Stimulated activated CD4-positive, alpha-beta T cell treated with anti-CD3 and anti-CD28 coated beads, Interleukin-4, amount 100 ng/mL, for 24 hours (primary cell): Measurements from ENCODE around the gene HLF.

Experiments
- DNase-seq: peaks from one replicate; pipeline ENCODE4 v3.0.0-alpha.2; 2020

The HLF gene

DNA sequence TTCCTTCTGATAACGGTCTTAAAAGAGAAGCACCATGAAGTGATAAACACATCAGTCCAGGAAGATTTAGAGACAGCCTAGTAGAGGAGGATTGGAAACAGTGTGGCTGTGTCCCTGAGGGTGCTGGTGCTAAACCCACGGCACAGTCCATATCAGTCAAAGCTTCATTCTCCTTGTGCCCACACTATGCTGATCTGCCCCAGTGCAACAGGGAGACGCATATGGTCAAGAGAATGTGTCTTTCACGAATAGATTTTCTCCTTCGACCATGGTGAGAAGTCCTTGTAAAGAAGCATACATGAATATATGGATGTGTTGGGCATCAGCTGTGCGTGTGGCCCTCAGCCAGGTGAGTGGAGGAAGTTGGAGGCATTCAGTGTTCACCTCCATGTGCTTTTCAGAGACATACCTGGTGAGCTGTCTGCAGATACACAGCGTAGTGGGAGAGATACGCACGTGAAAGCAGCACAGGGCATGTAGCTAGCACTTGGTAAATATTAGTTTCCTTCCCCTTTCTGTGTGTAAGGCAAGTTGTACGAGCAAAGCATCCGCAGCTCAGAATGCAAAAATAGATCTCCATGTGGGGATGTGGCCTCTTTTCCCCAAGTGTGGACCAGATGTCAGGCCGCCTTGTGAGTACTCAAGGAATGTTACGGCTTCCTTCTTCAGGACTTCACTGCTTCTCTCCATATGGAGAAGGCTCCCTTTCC lies 29.4 kb downstream of the HLF start:
- no peak for DNase-seq

GRCh38 chr17:55295411-55296170 lies 30.8 kb downstream of the HLF start:
- peak; percentile 58 for DNase-seq

DNA sequence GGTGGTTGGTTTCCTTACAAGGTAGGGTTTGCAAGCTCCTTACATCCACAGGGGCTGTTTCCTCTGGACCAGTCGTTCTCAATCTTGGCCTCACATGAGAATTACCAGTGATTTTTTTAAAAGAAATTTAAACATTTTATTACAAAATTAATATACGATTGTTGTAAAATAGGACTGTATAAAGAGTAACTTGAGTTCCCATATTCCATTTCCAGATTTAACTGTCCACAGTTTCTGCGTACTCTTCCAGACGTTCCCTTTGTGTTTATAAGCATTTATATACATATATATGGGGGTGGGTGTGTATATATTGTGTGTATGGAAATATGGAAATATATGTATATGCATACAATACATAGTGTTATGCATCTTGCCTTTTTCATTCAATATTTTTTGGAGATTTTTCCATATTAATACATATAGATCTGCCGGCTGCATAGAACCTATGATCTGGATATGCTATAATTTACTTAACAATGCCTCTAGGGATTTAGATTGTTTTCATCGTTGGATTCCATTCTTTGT lies 31.5 kb downstream of the HLF start:
- no peak for DNase-seq

GRCh38 chr17:55296699-55297098 lies 31.9 kb downstream of the HLF start:
- no peak for DNase-seq

DNA sequence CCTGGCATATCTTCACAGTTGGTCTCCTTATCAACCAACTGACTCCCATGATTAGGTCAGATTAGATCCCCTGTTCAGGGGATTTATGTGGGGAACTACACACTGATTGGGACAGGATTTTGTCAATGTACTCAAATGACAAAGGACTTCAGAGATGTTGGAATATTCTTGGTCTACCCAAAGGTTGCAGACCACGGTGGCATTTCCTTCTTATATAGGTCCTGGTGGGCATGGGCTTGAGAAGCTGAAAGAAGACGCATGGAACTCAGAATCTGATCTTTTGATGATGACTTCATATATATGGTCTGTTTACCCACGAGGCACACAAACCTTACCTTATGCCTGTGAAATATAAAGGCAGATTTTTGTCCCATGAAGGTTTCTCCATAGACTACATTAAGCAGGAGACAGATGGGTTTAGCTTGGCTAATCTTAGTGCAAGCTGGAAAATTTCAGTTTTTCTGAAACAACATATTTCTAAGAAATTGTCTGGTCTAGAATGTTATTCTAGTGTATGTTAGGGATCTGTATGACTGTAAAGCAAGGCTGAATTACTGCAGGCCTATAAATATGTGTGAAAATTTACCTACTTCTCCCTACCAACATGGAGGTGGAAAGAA lies 33.5 kb downstream of the HLF start:
- DNase-seq: no peak

- DNase-seq: no peak
Observed at GRCh38 chr17:55299162-55299838, 34.5 kb downstream of the HLF start.

- DNase-seq: no peak
Observed at GRCh38 chr17:55299890-55300289, 35.1 kb downstream of the HLF start.

DNA sequence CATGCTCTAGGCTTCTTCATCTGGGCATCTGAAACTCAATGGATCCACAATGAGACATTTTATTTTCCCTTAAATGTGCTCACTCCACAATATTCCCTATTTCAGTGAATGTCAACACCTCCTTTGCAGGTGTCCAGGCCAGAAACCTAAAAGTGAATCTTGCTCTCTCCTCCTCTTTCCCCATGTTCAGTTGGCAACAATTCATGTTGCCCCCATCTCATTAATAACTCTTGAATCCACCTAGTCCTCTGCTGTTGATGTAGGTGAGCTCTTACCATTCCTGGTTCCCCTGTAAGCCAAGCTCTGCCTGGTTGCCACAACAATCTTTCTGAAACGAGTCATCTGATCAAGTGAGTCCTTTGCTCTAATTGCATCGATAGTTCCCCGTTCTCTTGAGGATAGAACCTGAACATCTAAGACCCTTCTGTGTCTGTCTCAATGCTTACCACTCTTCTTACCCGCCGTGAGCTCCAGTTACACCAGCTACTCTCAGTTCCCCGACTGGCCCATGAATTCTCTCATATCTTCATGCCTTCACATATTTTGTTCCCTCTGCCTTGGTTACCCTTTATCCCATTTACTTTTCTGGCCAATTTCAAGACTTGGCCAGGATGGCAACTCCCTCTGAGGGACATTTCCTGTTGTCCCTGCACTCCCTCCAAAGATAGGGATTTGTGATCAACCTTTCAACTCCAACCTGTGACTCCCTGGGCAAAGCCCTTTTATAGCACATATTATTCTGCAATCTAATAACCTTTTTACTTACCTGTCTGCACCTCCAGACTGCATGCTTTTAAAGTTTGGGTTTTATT lies 35.9 kb downstream of the HLF start:
- DNase-seq: no peak

DNA sequence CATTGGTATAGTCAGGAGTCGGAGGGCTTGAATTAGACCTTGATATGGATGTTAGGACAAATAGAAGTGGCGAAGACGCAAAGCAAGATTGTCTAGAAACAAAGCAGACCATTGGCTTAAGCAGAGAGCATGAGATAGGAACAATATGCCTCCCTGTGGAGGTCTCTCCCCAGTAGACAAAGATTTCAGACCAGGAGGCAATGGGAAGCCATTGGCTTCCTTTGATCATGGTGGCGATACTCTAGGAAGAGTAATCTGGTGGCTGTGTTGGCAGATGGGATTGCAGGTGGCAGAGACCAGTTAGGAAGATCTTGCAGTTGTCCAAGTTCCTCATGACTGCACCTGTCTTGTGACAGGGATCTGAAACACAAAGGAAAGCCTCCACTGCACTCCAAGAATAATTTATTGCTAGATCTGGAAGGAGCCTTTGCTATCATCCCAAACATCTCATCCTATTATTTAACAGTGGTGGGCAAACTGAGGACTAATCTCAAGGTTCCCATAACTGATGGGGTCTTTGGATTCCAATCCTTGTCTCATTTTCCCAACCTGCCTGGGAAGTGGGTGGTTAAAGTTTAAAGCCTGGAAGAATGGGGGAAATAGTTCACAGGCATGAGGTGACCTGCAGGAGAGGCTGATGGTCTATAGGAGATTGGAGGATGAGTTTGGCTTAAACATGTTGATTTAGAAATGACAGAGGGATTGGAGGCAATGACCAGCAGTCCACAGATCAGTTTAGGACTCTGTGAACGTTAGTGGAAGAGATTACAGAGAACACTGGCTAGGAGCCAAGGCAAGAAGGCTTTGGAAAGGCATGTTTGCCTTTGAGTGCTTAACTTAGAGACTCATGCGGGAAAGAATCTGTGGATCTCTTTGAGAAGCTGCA lies 37.0 kb downstream of the HLF start:
- DNase-seq: no peak

- DNase-seq: no peak
Observed at GRCh38 chr17:55302407-55302787, 37.6 kb downstream of the HLF start.

- DNase-seq: no peak
Observed at GRCh38 chr17:55303008-55303493, 38.3 kb downstream of the HLF start.

GRCh38 chr17:55303701-55304145 lies 39.0 kb downstream of the HLF start:
- DNase-seq: no peak

DNA sequence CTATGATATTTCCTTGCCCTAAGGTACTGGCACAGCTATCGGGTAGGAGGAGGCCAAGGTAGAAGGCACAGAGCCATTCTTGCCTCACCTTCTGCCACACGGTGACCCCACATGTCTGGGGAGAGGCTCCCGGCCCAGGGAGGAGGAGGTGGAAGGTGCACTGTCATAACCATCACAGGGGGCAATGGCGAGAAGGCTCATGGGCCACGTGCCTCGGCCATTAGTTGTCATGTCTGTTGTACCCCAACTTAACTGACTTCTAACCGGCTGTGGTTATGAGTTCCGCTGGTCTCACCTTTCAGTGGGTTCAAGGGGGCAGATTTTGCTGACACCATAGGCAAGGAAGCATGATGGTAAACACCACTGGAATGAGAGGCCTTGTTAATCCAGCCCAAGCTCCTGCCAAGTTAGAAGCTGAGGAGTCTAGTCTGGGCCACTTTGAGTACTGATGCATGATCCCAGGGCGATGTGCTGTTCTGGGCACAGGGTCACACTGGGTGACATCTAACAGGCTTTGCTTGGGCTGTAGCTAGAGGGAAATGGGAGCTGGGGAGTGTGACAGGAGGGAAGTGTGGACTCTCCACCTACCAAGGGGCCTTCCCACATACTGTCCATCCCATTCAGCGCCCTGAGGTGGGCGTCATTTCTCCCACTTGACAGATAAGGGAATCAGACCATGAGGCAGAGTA lies 39.6 kb downstream of the HLF start:
- no peak for DNase-seq

DNA sequence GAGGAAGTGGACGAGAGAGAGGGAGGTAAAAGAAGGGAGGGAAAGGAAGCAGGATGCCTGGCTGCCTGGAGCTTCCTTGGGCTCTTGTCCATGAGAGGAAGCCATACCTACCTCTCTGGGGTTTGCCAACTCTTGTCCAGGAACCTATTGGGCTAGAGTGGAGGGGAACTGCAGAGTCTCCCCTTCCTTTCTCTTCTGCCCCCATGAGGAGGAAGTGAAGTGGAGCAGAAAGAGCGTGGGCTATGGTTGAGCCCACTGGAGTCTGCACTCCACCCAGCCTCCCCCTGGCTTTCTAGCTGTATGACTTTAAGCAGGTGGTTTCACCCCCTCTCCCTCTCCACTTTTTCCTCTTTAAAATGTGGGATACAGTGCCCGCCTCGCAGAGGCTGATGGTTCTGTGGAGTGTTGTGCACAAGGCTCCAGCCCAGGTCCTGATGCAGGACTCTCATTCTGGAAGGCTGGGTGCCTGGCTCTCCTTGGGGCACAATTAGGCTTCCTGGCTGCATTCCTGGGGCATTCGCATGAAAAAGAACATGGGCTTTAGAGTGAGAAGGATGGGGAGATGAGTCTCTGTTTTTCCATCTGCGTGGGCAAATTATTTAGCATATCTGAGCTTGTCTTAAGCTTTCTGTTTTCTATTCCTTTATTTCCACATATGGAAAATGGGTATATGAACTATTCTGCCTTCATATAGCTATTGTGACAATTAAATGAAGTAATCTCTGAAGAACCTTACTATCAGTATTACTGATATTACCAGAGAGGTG lies 40.7 kb downstream of the HLF start:
- no peak for DNase-seq

GRCh38 chr17:55307879-55308278 lies 43.1 kb downstream of the HLF start:
- DNase-seq: no peak

DNA sequence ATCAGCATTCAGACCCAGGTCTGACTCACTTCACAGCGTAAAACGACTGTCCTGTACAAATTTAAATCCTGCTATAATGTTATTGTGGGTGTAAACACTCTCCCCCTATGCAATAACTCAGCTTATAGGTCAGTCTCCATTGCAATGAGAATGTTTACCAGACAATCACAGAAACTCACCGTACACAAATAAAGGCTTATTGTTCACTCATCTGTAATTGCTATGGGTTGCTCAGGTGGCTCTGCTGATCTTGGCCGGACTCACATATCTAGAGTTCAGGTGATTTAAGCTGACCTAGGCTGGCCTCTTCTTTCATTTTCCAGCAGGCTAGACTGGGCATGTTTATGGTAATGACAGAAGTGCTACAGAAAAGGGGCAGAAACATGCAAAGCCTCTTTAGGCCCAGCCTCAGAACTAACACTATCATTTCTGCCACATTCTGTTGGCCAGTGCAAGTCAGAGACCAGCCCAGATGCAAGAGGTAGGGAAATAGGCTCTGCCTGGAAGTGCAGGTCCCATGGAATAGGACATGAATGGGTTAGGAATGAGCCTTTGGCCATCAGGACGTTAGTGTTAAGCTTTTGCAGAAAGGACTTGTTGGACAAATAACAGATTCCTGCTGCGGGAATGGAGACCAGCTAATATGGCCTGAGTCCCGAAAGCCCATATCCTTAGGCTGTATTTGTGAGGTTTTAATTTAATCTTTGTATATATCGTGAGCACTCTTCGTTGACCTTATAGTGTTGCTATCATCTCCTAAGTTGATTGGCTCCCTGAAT lies 44.0 kb downstream of the HLF start:
- DNase-seq: no peak

DNA sequence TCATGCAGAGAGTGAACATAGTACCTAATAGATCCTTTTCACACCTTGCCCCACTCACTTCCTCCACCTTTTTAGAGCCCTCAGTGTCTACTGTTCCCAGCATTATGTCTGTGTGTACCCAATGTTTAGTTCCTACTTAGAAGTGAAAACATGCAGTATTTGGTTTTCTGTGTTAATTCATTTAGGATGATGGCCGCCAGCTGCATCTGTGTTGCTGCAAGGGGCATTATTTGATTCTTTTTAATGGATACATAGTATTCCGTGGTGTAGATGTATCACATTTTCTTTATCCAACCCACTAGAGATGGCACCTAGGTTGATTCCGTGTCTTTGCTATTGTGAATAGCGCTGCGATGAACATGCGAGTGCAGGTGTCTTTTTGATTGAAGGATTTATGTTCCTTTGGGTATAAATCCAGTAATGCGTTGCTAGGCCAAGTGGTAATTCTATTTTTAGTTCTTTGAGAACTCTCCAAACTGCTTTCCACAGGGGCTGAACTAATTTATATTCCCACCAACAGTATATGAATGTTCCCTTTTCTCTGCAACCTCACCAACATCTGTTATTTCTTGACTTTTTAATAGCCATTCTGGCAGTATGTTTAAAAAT lies 47.1 kb downstream of the HLF start:
- DNase-seq: no peak

- DNase-seq: no peak
Observed at GRCh38 chr17:55312852-55313251, 48.1 kb downstream of the HLF start.
